Adipose tissue (tissue), 3 donors: ENCODE data around the gene ASPHD2. TPM values are rescaled to one million over a fixed set of nuclear protein-coding genes. Genes with fewer than 3 reads are reported as not detected.
"Not testable (repeated sequence)": the region's sequence is repeated elsewhere in the genome, so short reads cannot be mapped to it uniquely, and the experiment has no call there.

Experiments used
- H3K27ac ChIP-seq: one replicate; pipeline ENCODE4 v1.5.1; 2013; ENCODE audit warnings: low read depth, low read length
- WGBS, 3 donors: extraction: QIAGEN DNeasy Blood & Tissue Kit; methylation state at CpG; one replicate each; pipeline ENCODE4 v1.1.7; 2013; 5-methylcytosine and 5-hydroxymethylcytosine counted together
- polyA plus RNA-seq, 3 donors: library from polyadenylated mRNA; stranded (reverse); fragments of 200-250 nt; gene quantifications; one replicate each; pipeline ENCODE4 v1.2.3, GENCODE V29; 2013
- donor health status: healthy with polysubstance abuse.
- donor health status: Bipolar disorder and iron deficiency.
- donor health status: healthy.

The ASPHD2 gene
- polyA plus RNA-seq, 3 donors, result 0.17 to 0.67 (median 0.22) TPM

DNA sequence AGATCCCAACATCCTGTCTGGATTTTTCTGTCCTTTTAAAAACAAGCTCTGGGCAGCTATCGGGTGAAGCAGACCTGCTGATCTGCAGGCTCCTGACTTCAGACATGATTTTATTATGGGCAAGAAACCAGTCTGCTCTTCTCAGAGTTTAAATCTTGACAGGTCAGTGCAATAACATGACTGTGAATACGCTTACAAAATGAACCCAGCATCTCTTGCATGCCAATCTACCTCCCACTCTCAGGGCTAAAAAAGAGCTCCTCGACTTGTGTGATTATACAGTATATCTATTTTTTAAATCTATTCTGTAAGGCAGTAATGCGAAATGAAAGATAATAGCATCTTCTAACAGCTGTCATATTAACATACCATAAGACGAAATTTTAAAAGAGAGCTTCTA is 18.7 kb upstream of the ASPHD2 start:
- no peak overlapping the region for H3K27ac ChIP-seq
- 71 to 74% (median 73%) methylated on average over 5 of the region's 5 CpGs for WGBS, 3 donors

DNA sequence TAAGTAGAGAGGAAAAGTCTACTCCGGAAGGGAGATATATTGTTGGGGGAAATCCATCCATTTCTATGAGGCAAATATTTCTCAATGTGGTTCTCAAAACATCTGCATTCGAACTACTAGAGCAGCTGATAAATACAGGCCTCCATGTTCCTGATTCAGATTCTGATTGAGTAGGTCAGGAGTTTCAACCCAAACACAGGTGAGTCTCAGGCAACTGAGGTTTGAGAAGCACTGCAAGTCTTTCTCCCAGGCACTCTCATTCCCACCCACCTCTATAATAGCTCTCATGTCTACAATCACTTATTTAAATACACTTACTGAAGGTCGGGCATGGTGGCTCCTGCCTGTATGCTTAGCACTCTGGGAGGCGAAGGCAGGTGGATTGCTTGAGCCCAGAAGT is 14.7 kb upstream of the ASPHD2 start:
- H3K27ac ChIP-seq, result no peak overlapping the region
- 71 to 88% (median 87%) methylated on average over 4 of the region's 4 CpGs for WGBS, 3 donors

DNA sequence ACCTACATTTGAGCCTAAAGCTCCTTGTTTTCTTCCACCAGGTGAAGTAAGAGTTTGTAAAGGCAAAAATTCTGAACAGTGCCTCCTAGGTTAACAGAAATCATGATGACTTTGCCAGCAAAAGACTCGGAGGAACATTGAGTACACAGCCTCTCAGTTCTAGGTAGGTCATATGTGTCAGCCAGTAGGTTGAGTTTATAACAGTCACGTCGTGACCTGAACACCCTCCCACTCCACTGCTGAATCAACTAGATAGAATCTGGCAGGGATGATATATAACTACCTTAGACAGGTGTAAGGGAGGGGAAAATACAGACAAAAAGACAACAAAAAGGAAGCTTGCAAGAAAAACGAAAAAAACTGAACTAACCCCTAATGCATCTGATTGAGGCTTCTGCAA is 12.8 kb upstream of the ASPHD2 start:
- 51 to 61% (median 59%) methylated on average over 4 of the region's 4 CpGs for WGBS, 3 donors
- H3K27ac ChIP-seq, result no peak overlapping the region

DNA sequence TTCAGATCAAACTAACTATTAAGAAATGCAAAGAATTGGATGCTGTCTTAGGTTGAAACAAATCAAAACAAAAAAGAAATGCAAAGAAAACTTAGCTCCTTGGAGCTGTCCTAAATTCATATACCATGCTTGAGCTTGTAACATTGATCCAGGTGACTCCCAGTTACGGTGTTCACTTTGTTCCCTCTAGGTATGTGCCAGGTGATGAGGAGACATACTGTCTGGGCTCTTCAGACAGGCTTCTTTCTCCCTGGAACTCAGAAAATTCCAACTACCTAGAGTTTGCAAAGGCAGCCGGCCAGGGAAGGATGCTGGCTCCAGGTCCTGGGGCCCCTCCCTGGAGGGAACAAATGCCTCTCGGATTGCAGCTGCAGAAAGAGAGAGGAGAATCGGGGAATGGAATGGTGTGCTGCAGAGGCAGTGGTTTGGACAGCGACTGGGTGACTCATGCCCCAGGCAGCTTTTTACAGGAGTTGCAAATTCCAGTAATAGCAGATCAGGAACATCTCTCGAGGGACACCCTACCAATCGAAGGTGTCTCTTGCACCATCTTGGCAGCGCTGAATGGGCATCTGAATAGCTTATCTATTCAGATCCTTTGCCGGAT is 12.3 kb upstream of the ASPHD2 start:
- WGBS, 3 donors, result 37 to 53% (median 39%) methylated on average over 9 of the region's 9 CpGs
- no peak overlapping the region for H3K27ac ChIP-seq

DNA sequence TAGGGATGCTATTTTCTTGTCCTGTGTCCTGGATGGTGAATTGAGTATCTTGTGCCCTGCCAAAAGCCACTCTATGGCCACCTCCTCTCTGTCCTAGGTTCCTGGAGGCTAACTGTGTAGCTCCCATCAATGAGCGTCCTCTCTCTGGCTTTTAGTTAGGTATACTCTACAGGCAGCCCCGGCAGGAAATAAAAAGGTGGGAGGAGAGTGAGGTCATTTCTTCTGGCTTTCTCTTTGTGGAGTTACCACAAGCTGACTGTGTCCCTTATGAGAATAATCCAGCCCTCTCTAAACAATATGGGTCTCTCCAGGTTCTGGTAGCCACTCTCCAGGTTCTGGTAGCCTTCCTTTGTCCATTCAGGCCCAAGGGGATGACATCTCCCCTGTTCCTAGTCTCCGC is 11.7 kb upstream of the ASPHD2 start:
- 68 to 85% (median 81%) methylated on average over 3 of the region's 3 CpGs for WGBS, 3 donors
- H3K27ac ChIP-seq, result no peak overlapping the region

GRCh38 chr22:26418620-26419019 is 10.4 kb upstream of the ASPHD2 start:
- H3K27ac ChIP-seq, result no peak overlapping the region
- WGBS, 3 donors, result 44 to 58% (median 45%) methylated on average over 3 of the region's 3 CpGs

GRCh38 chr22:26426924-26427323 is 2.1 kb upstream of the ASPHD2 start:
- H3K27ac ChIP-seq, result no peak overlapping the region

DNA sequence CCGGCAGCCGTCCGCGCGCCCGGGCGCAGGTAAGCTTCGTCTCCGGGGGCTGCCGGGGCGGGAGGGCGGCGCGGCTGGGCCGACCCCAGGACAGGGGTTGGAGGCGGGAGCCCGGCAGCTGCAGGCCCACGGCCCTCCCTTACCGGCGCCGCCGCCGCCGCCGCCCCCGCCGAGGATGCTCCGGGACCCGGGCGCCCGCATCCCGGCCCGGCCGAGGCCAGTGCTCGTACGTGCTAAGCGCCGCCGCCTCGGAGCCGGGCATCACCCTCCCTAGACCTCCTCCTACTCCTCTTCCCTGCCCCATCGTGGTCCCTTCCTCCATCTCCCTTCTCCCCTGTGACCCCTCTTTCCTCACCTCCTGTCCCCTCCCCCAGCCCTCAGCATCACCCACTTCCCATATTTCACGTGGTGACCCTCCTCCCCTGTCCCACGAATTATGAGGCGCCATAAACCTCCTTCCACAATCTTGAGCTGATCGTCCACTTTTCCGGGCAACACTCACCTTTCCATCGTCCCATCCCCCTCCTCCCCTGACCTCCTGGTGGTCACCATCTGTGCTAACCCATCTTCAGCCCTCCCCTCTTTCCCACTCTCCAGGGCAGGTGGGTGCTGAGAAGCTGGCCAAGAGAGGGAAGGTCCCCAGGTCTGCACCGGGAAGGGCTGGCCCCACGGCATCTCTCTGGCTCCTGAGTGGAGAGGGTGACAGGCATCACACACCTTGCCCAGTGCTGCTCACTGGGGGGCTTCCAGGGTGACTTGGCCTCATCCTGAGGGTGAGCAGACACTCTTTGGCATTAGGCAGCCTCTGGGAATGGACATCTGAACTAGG is 612 bp downstream of the ASPHD2 start:
- WGBS, 3 donors, result 6 to 12% (median 8%) methylated on average over 19 to 49 of the region's 50 CpGs
- no peak overlapping the region for H3K27ac ChIP-seq

- WGBS, 3 donors, result 78 to 83% (median 79%) methylated on average over 2 of the region's 2 CpGs
- no peak overlapping the region for H3K27ac ChIP-seq
Observed at GRCh38 chr22:26430600-26430999, 1.5 kb downstream of the ASPHD2 start.

GRCh38 chr22:26431261-26431995 is 2.4 kb downstream of the ASPHD2 start:
- no peak overlapping the region for H3K27ac ChIP-seq
- WGBS, 3 donors, result 84 to 92% (median 90%) methylated on average over 13 of the region's 13 CpGs

DNA sequence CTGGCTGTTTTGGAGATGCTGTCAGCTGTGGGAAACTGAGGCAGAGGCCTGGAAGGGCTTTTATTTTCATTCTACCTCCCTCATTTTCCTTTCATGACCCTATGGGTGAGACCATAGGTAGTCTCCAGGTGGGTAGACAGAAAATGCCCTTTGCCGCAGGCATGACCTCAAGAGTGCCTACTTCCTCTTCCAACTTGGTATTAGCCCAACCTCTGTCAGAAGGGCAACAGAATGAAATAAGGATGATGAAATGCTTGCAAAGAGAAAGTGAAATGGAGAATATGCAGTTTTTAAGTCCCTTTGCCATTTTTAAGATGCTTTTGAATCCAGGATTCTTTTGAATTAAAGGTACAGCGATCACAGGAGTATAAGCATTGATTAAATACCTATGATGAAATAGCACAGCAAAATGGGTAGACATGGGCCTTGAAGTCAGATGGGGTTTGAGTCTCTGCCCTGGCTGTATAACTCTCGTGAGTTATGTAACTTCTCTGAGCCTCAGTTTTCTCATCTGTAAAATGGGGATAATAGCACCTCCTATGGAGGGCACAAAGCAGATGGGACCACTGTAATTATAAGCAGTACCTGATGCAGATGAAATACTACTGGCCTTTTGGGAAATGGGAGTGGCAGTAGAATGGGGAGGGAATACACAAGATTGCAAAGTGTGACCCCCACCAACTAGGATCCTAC is 3.7 kb downstream of the ASPHD2 start:
- H3K27ac ChIP-seq, result no peak overlapping the region
- 73 to 82% (median 79%) methylated on average over 3 of the region's 3 CpGs for WGBS, 3 donors

GRCh38 chr22:26433805-26434204 is 4.7 kb downstream of the ASPHD2 start:
- H3K27ac ChIP-seq, result no peak overlapping the region
- WGBS, 3 donors, result 89 to 95% (median 94%) methylated on average over 24 to 25 of the region's 25 CpGs

- no peak overlapping the region for H3K27ac ChIP-seq
- 49 to 72% (median 59%) methylated on average over 11 of the region's 11 CpGs for WGBS, 3 donors
Observed at GRCh38 chr22:26435327-26436093, 6.5 kb downstream of the ASPHD2 start.

DNA sequence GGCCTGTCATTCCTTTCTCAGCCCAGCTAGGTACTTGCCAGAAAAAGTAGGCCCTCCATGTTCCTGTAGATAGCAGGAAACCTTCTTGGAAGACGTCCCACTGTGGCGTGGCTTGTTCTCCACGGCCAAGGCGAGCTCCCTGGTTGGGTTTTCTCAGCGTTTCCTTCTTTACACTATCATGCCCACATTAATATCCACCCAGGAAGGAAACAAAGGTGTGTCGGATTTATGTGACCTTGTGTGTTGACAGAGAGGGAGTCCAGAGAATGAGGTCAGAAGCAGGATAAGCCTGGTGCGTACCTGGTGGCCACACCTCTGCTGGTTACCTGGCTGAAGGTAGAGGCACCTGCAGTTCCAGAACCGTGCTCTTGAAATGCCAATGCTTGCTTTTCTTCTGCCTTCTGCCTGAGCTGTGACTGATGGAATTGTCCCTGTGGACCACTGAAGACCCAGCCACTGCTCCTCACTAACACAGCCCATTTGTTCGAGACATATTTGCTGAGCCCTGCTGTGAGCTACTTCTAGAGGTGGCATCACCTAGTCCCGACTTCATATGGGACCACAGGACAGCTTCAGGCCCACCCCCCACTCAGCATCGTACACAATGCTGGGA is 7.9 kb downstream of the ASPHD2 start:
- no peak overlapping the region for H3K27ac ChIP-seq
- WGBS, 3 donors, result 49 to 71% (median 66%) methylated on average over 11 of the region's 11 CpGs

DNA sequence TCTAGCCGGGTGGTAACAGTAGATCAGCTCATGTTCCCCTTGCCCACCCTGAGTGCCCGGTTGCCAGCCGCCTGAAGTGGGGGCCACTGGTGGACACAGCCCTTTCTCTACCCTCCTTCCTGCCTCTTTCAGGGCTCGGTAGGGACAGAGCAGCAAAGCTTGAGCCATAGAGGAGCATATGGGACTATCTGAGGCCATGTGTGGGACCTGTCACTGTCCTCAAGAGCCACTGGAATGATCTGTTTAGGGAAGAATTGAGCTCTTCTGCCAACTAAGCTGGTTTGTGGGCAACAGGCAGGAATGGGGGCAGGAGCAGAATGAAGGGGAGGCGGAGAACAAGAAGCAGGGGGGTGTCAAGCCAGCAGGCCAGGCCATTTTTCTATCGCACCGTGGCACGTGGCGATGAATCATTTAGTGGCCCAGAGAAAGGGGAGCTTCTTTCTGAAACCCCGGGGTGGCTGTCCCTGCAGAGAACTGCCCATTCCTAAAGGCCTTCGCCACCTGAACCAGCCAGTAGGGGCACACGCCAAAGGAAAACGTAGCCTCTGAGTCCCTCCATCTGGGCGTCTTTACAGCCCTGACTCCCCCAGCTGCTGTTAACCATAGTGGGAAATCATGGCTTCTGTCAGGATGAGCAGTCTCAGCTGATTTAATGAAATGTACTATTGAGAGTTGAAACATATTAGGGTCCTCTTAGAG is 8.8 kb downstream of the ASPHD2 start:
- H3K27ac ChIP-seq, result no peak overlapping the region

DNA sequence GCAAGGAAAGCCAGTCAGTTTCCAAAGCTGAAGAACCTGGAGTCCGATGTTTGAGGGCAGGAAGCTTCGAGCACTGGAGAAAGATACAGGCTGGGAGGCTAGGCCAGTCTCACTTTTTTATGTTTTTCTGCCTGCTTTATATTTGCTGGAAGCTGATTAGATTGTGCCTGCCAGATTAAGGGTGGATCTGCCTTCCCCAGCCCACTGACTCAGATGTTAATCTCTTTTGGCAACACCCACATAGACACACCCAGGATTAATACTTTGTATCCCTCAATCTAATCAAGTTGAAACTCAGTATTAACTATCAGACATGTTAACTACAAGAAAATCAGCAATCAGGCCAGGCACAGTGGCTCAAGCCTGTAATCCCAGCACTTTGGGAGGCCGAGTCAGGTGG is 9.7 kb downstream of the ASPHD2 start:
- H3K27ac ChIP-seq, result not testable (repeated sequence)
- WGBS, 3 donors, result 56 to 85% (median 83%) methylated on average over 3 of the region's 3 CpGs

More for the DNA sequence above, 8.8 kb downstream of the ASPHD2 start:
- 90 to 92% (median 91%) methylated on average over 14 of the region's 14 CpGs for WGBS, 3 donors

DNA sequence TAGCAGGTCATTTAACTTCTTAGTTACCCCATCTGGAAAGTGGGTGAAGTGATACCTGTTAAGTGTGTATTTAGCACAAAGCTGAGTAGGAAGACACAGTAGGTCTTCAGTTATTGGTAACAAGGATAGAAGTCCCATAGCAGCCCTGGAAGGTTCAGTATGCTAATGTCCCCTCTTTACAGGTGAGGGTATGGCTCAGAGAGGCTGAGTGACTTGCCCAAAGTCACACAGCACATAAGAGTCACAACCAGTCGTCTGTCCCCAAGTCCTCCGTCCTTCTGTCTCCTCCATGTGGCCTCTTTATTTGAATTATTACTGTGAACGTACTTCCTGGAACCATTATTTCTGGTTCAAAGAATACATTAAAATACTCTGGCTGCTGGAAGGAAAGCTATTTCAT is 10.5 kb downstream of the ASPHD2 start:
- WGBS, 3 donors, result 62 to 77% (median 64%) methylated on average over 3 of the region's 3 CpGs
- H3K27ac ChIP-seq, result no peak overlapping the region
